HEK293 (cell line): ENCODE data around the gene ACSBG1.

Source experiments
- CTCF ChIP-seq: fragments of 450-650 bp; formaldehyde crosslinking; IDR thresholded peaks from 2 replicates; pipeline ENCODE4 v1.5.1; 2016; ENCODE audit warnings: missing biosample characterization, missing genetic modification characterization
- REST ChIP-seq: fragments of 450-650 bp; formaldehyde crosslinking; IDR thresholded peaks from 2 replicates; pipeline ENCODE4 v1.5.1; 2016; ENCODE audit warnings: missing biosample characterization, missing genetic modification characterization
- ZBTB7A ChIP-seq: fragments of 450-650 bp; formaldehyde crosslinking; IDR thresholded peaks from 2 replicates; pipeline ENCODE4 v1.5.1; 2016; ENCODE audit warnings: low read depth, missing biosample characterization, missing genetic modification characterization
- ZNF292 ChIP-seq: fragments of 450-650 bp; formaldehyde crosslinking; IDR thresholded peaks from 2 replicates; pipeline ENCODE4 v1.5.1; 2016; ENCODE audit warnings: low read depth, missing biosample characterization, missing genetic modification characterization, borderline replicate concordance
- ZNF639 ChIP-seq: fragments of 450-650 bp; formaldehyde crosslinking; IDR thresholded peaks from 2 replicates; pipeline ENCODE4 v1.5.1; 2016; ENCODE audit warnings: missing biosample characterization, missing genetic modification characterization
- ZNF645 ChIP-seq: fragments of 450-650 bp; formaldehyde crosslinking; IDR thresholded peaks from 2 replicates; pipeline ENCODE4; 2016; ENCODE audit warnings: missing biosample characterization, missing genetic modification characterization
- ZNF704 ChIP-seq: fragments of 450-650 bp; formaldehyde crosslinking; IDR thresholded peaks from 2 replicates; pipeline ENCODE4 v1.5.1; 2016; ENCODE audit warnings: missing biosample characterization, missing genetic modification characterization
- ZNF768 ChIP-seq: fragments of 450-650 bp; formaldehyde crosslinking; IDR thresholded peaks from 2 replicates; pipeline ENCODE4 v1.5.1; 2018; ENCODE audit warnings: missing biosample characterization, mild to moderate bottlenecking, missing genetic modification characterization

- no peak for TF ChIP-seq CTCF (tag by site-specific recombination)
- TF ChIP-seq ZNF768 (tag by site-specific recombination), result no peak
- no peak for TF ChIP-seq ZNF292
- TF ChIP-seq ZNF645 (tag by site-specific recombination), result no peak
- TF ChIP-seq ZBTB7A, result no peak
- TF ChIP-seq ZNF639 (tag by site-specific recombination), result no peak
- TF ChIP-seq ZNF704 (tag by site-specific recombination), result no peak
- no peak for TF ChIP-seq REST (tag by site-specific recombination)
Observed at GRCh38 chr15:78249131-78249530, 14.8 kb upstream of the ACSBG1 start.
